ENCODE measurements around the gene MOB3C. TPM values are rescaled to one million over a fixed set of nuclear protein-coding genes. Genes with fewer than 3 reads are reported as not detected.

The MOB3C gene
- total RNA-seq, 1 donor, result 7.2 TPM

Other genes with a start within 250 kb of the MOB3C start
- 6.2 TPM for gene FAAH, start 222.5 kb downstream of the MOB3C start, total RNA-seq
- not detected for gene DMBX1, start 127.0 kb downstream of the MOB3C start, total RNA-seq
- gene KNCN, start 65.2 kb downstream of the MOB3C start, total RNA-seq, result 0.10 TPM
- 25.4 TPM for gene MKNK1, start 12.5 kb downstream of the MOB3C start, total RNA-seq
- gene ATPAF1, start 51.6 kb upstream of the MOB3C start, total RNA-seq, result 14.9 TPM
- not detected for gene TEX38, start 55.0 kb upstream of the MOB3C start, total RNA-seq
- gene EFCAB14, start 102.3 kb upstream of the MOB3C start, total RNA-seq, result 76.0 TPM
- not detected for gene CYP4B1, start 182.2 kb upstream of the MOB3C start, total RNA-seq